HCT116 (cell line): ENCODE data around the gene PCDHB4. TPM values are rescaled to one million over a fixed set of nuclear protein-coding genes. Genes with fewer than 3 reads are reported as not detected.
"Not testable (repeated sequence)": the region's sequence is repeated elsewhere in the genome, so short reads cannot be mapped to it uniquely, and the experiment has no call there.

ENCODE experiments used
- ATAC-seq: fragments of 200-7000 bp; cut with Tn5 transposase; 2 replicates; pipeline ENCODE4 v1.9.1; 2020; ENCODE audit warnings: mild to moderate bottlenecking, moderate library complexity
- BruUV-seq: library from RNA; stranded (reverse); fragments of 400-500 nt; replicated peaks from 2 replicates; lab custom pipeline; 2021; lab: Mats Ljungman, UMichigan
- CTCF ChIA-PET: fragments of 300-600 bp; sonication (Branson Sonifier 250); formaldehyde crosslinking; loops from one replicate; lab custom pipeline; 2021; ENCODE audit warnings: antibody characterized with exemption; lab: Charles Lee
- POLR2A ChIA-PET: fragments of 300-600, 350-600 bp; sonication (Branson Sonifier 250); formaldehyde crosslinking; loops from one replicate; lab custom pipeline; 2021; ENCODE audit warnings: antibody characterized with exemption; lab: Charles Lee
- RAD21 ChIA-PET, 2 experiments: fragments of 300-600 bp; sonication (Branson Sonifier 250); formaldehyde crosslinking; loops; one replicate each; lab custom pipeline; 2023; ENCODE audit warnings: low total read pairs in 2 of 2; ENCODE audit not compliant: uncharacterized antibody in 2 of 2, unreplicated experiment in 2 of 2, low non-redundant PET in 1 of 2; lab: Charles Lee
- DNase-seq: peaks from one replicate; pipeline ENCODE4 v3.0.0-alpha.2; 2010; ENCODE audit warnings: low read depth, low spot score
- H2AFZ ChIP-seq: fragments of 200-600 bp; shearing (Covaris generic), sonication (generic); 2 replicates; pipeline ENCODE4 v1.6.1; 2017; ENCODE audit warnings: low read depth, mixed run types, mixed read lengths, antibody characterized with exemption, low read length; ENCODE audit not compliant: poor library complexity, severe bottlenecking
- H3K27ac ChIP-seq: 2 replicates; pipeline ENCODE4 v1.5.1; 2012; ENCODE audit warnings: low read depth, low read length
- H3K27me3 ChIP-seq: fragments of 200-600 bp; sonication (generic); 2 replicates; pipeline ENCODE4 v1.6.1; 2016; ENCODE audit warnings: mixed run types, low read length, mixed read lengths; ENCODE audit not compliant: insufficient read depth
- H3K36me3 ChIP-seq, 2 experiments: fragments of 200-500 bp in 1 of 2; fragments of 200-600 bp in 1 of 2; sonication (Bioruptor generic) in 1 of 2; sonication (generic) in 1 of 2; 2 replicates each; pipeline versions ENCODE4 v1.5.1 to v1.6.1; 2014 to 2016; ENCODE audit warnings: low read length in 2 of 2, inconsistent platforms in 1 of 2, mixed read lengths in 1 of 2, mixed run types in 1 of 2; ENCODE audit not compliant: insufficient read depth in 2 of 2, control insufficient read depth in 1 of 2
- H3K4me1 ChIP-seq, 2 experiments: fragments of 200-600 bp in 1 of 2; sonication (generic) in 1 of 2; 2 replicates each; pipeline versions ENCODE4 v1.5.1 to v1.6.1; 2012 to 2017; ENCODE audit warnings: low read length in 2 of 2, inconsistent platforms in 1 of 2, mild to moderate bottlenecking in 1 of 2, mixed read lengths in 1 of 2, mixed run types in 1 of 2, moderate library complexity in 1 of 2; ENCODE audit not compliant: insufficient read depth in 2 of 2, control insufficient read depth in 1 of 2
- H3K4me2 ChIP-seq: fragments of 200-600 bp; sonication (generic); 2 replicates; pipeline ENCODE4 v1.6.1; 2017; ENCODE audit warnings: mixed run types, low read length, mixed read lengths
- H3K4me3 ChIP-seq, 2 experiments: fragments of 200-600 bp in 1 of 2; sonication (generic) in 1 of 2; replicated peaks in 1 of 2; 2 replicates each; pipeline ENCODE4 v1.5.1; 2011 to 2016; ENCODE audit warnings: low read length in 2 of 2, control low read depth in 1 of 2, low read depth in 1 of 2, mild to moderate bottlenecking in 1 of 2, mixed read lengths in 1 of 2, mixed run types in 1 of 2
- H3K79me2 ChIP-seq: fragments of 200-600 bp; sonication (generic); 2 replicates; pipeline ENCODE4 v1.6.1; 2017; ENCODE audit warnings: mild to moderate bottlenecking, mixed run types, low read length, moderate library complexity, mixed read lengths; ENCODE audit not compliant: insufficient read depth
- H3K9ac ChIP-seq: fragments of 200-600 bp; sonication (generic); 2 replicates; pipeline ENCODE4 v1.6.1; 2016; ENCODE audit warnings: low read length, mixed read lengths
- H3K9me2 ChIP-seq: fragments of 200-600 bp; sonication (generic), shearing (Covaris generic); 2 replicates; pipeline ENCODE4 v1.6.1; 2017; ENCODE audit warnings: mixed run types, mild to moderate bottlenecking, moderate library complexity; ENCODE audit not compliant: insufficient read depth
- H3K9me3 ChIP-seq, 2 experiments: fragments of 200-500 bp in 1 of 2; fragments of 200-600 bp in 1 of 2; sonication (Bioruptor generic) in 1 of 2; sonication (generic) in 1 of 2; 2 replicates each; pipeline ENCODE4 v1.6.1; 2014 to 2017; ENCODE audit warnings: low read length in 2 of 2, mixed read lengths in 2 of 2, inconsistent platforms in 1 of 2, low read depth in 1 of 2, mild to moderate bottlenecking in 1 of 2, mixed run types in 1 of 2, moderate library complexity in 1 of 2; ENCODE audit not compliant: control insufficient read depth in 1 of 2, insufficient read depth in 1 of 2
- H4K20me1 ChIP-seq: fragments of 200-600 bp; sonication (generic), shearing (Covaris generic); 2 replicates; pipeline ENCODE4 v1.6.1; 2017; ENCODE audit warnings: mixed run types, mild to moderate bottlenecking, moderate library complexity; ENCODE audit not compliant: insufficient read depth
- CEBPB ChIP-seq: IDR thresholded peaks from 2 replicates; pipeline ENCODE4 v1.6.1; 2012; ENCODE audit warnings: low read depth
- FOSL1 ChIP-seq: IDR thresholded peaks from 2 replicates; pipeline ENCODE4 v1.6.1; 2012; ENCODE audit warnings: low read depth
- POLR2AphosphoS5 ChIP-seq: IDR thresholded peaks from 2 replicates; pipeline ENCODE4 v1.6.1; 2011; ENCODE audit warnings: mild to moderate bottlenecking, low read depth, low read length, moderate library complexity
- RAD21 ChIP-seq: IDR thresholded peaks from 2 replicates; pipeline ENCODE4 v1.6.1; 2012; ENCODE audit warnings: low read depth, mild to moderate bottlenecking
- SIN3A ChIP-seq: IDR thresholded peaks from 2 replicates; pipeline ENCODE4 v1.6.1; 2012; ENCODE audit warnings: low read depth
- TCF7L2 ChIP-seq: IDR thresholded peaks from 2 replicates; pipeline ENCODE4 v1.7.0; 2011; ENCODE audit warnings: borderline replicate concordance, inconsistent platforms; ENCODE audit not compliant: insufficient read depth, insufficient read length; ENCODE audit errors: extremely low read depth
- intact Hi-C: fragments of 100-400 bp; cut with micrococcal nuclease; formaldehyde crosslinking; loops from 2 replicates; pipeline ENCODE4 v1.10.0; 2022
- total RNA-seq: library from RNA; stranded (reverse); gene quantifications from one replicate; pipeline ENCODE4 v1.2.1, GENCODE V29; 2021; ENCODE audit not compliant: unreplicated experiment
- TF ChIP-seq, protein P1 (sequence below), 3 experiments: fragments of 200-600 bp in 1 of 3; sonication (generic) in 1 of 3; IDR thresholded peaks in 2 of 3; conservative IDR thresholded peaks in 1 of 3; 2 replicates each; pipeline ENCODE4 v1.5.1; 2012 to 2017; ENCODE audit warnings: low read depth in 2 of 3, low read length in 2 of 3, antibody characterized with exemption in 1 of 3, borderline replicate concordance in 1 of 3, control low read depth in 1 of 3, mild to moderate bottlenecking in 1 of 3, mixed read lengths in 1 of 3, mixed run types in 1 of 3, moderate library complexity in 1 of 3; ENCODE audit not compliant: insufficient read depth in 1 of 3

PCDHB4 gene
- total RNA-seq, 1 experiment from 2014 or later = not detected

DNA sequence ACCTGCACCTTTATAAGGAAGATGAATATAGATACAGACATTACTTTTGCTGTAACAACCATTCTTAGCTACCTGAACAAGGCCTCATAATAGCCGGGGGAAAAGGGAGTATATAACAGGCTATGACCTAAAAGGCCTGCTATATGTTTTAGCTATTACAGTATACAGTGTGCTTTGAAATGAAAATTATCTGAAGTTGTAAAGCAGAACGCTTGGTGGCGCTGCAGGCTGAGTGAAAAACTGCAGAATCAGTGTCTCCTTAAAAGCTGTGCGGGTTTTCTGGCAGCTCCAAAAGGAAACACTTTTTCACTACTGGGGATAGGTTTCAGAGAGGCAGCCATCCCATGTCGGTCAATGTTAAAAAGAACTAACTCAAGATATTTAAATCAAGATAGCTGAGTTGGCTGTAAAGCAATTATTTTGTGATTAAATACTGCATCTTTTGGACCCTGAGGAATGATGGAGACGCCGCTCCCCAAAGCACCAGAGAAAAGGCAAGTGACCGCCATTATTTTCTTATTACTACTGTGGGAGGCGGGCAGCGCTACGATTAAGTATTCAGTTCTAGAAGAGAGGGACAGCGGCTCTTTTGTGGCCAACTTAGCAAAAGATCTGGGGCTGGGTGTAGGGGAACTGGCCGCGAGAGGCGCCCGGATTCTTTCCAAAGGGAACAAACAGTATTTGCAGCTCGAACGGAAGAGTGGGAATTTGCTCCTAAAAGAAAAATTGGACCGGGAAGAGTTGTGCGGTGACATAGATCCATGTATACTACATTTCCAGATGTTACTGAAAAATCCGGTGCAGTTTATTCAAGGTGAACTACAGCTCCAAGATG, 34.1 kb downstream of the PCDHB4 start:
- Histone ChIP-seq H3K9ac (no peak overlapping the region), H3K27ac (no peak overlapping the region), H2AFZ (no peak overlapping the region)
- TF ChIP-seq SIN3A = no peak
- TF ChIP-seq, protein P1, sequence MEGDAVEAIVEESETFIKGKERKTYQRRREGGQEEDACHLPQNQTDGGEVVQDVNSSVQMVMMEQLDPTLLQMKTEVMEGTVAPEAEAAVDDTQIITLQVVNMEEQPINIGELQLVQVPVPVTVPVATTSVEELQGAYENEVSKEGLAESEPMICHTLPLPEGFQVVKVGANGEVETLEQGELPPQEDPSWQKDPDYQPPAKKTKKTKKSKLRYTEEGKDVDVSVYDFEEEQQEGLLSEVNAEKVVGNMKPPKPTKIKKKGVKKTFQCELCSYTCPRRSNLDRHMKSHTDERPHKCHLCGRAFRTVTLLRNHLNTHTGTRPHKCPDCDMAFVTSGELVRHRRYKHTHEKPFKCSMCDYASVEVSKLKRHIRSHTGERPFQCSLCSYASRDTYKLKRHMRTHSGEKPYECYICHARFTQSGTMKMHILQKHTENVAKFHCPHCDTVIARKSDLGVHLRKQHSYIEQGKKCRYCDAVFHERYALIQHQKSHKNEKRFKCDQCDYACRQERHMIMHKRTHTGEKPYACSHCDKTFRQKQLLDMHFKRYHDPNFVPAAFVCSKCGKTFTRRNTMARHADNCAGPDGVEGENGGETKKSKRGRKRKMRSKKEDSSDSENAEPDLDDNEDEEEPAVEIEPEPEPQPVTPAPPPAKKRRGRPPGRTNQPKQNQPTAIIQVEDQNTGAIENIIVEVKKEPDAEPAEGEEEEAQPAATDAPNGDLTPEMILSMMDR (IDR thresholded peaks at IDR 0.05 in 2 of 3, conservative IDR thresholded peaks at IDR 0.05 in 1 of 3; ENCODE audit: borderline replicate concordance in 1 of 3, insufficient read depth in 1 of 3, low read depth in 2 of 3, low read length in 2 of 3) = peak in 2 of 3 experiments; percentile 28 to 40; a peak in 3 of 6 replicates
- TF ChIP-seq CEBPB = no peak
- no peak for TF ChIP-seq TCF7L2
- TF ChIP-seq RAD21 = peak; percentile 23; the same call in 1 of the 2 replicates
- no peak for TF ChIP-seq POLR2AphosphoS5
- no peak for TF ChIP-seq FOSL1
- TF ChIP-seq, all 23 proteins: peak for 2
- H3K9me2 ChIP-seq = no peaks in the 10 kb centered on the region
- POLR2A ChIA-PET = no interaction called here
- H4K20me1 ChIP-seq = no peaks in the 10 kb centered on the region
- no peak overlapping the region for H3K4me2 ChIP-seq
- no peaks in the 10 kb centered on the region for H3K36me3 ChIP-seq
- CTCF ChIA-PET = interaction anchor here (1.0 to 1.4 kb wide), 2 partner anchors 16 to 304 kb away, joined by 3 read pairs; no protein-coding TSS in a partner anchor
- H3K9me3 ChIP-seq = peaks cover 0 to 3% of the 10 kb centered on the region in 2 experiments; a peak in 1 of 4 replicates
- no TSS peak for BruUV-seq
- no peaks in the 10 kb centered on the region for H3K4me1 ChIP-seq
- ATAC-seq (peak; percentile 40; the same call in 1 of the 2 replicates), DNase-seq (no peak)
- H3K79me2 ChIP-seq = no peaks in the 10 kb centered on the region
- RAD21 ChIA-PET = no interaction called here
- intact Hi-C loops = no loop called here
- H3K4me3 ChIP-seq = no peak overlapping the region
- no peaks in the 10 kb centered on the region for H3K27me3 ChIP-seq

DNA sequence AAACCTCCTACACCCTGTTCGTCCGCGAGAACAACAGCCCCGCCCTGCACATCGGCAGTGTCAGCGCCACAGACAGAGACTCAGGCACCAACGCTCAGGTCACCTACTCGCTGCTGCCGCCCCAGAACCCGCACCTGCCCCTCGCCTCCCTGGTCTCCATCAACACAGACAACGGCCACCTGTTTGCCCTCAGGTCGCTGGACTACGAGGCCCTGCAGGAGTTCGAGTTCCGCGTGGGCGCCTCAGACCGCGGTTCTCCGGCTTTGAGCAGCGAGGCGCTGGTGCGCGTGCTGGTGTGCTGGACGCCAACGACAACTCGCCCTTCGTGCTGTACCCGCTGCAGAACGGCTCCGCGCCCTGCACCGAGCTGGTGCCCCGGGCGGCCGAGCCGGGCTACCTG, 35.7 kb downstream of the PCDHB4 start:
- H3K4me1 ChIP-seq, H3K79me2 ChIP-seq, H3K9ac ChIP-seq, ATAC-seq, H3K27ac ChIP-seq, H3K4me3 ChIP-seq, BruUV-seq, CTCF ChIA-PET, POLR2A ChIA-PET, RAD21 ChIA-PET, H3K36me3 ChIP-seq, H3K27me3 ChIP-seq, intact Hi-C loops, H3K4me2 ChIP-seq, H4K20me1 ChIP-seq, H2AFZ ChIP-seq, H3K9me3 ChIP-seq, H3K9me2 ChIP-seq, DNase-seq: not testable (repeated sequence)

GRCh38 chr5:141157901-141158300, 36.3 kb downstream of the PCDHB4 start:
- H3K4me2 ChIP-seq, intact Hi-C loops, BruUV-seq, H3K4me3 ChIP-seq, H3K9me3 ChIP-seq, POLR2A ChIA-PET, RAD21 ChIA-PET, H3K79me2 ChIP-seq, H3K27ac ChIP-seq, H3K27me3 ChIP-seq, H4K20me1 ChIP-seq, H2AFZ ChIP-seq, DNase-seq, CTCF ChIA-PET, H3K9me2 ChIP-seq, H3K36me3 ChIP-seq, H3K4me1 ChIP-seq, H3K9ac ChIP-seq, ATAC-seq: not testable (repeated sequence)
